Trophoblast cell (in vitro differentiated cells and primary cell): Measurements from ENCODE around the gene CENPA.

Experiments
- DNase-seq, 2 donors: peaks; one replicate each; pipeline ENCODE4 v3.0.0-alpha.2; 2016
- H2AFZ ChIP-seq: 2 replicates; pipeline ENCODE4 v1.6.1; 2013; ENCODE audit warnings: low read length, moderate library complexity, mild to moderate bottlenecking; ENCODE audit not compliant: insufficient read depth, poor library complexity
- H2AK5ac ChIP-seq: 2 replicates; pipeline ENCODE4 v1.6.1; 2013; ENCODE audit warnings: mild to moderate bottlenecking, low read length
- H2BK120ac ChIP-seq: 2 replicates; pipeline ENCODE4 v1.6.1; 2013; ENCODE audit warnings: low read length, mild to moderate bottlenecking, moderate library complexity; ENCODE audit not compliant: insufficient read depth, poor library complexity
- H2BK12ac ChIP-seq: 2 replicates; pipeline ENCODE4 v1.6.1; 2013; ENCODE audit warnings: mild to moderate bottlenecking, low read length, moderate library complexity
- H2BK5ac ChIP-seq: 2 replicates; pipeline ENCODE4 v1.6.1; 2013; ENCODE audit warnings: low read length, low read depth, moderate library complexity, mild to moderate bottlenecking; ENCODE audit not compliant: poor library complexity
- H3K14ac ChIP-seq: 2 replicates; pipeline ENCODE4 v1.6.1; 2013; ENCODE audit warnings: mild to moderate bottlenecking, low read length
- H3K18ac ChIP-seq: 2 replicates; pipeline ENCODE4 v1.6.1; 2013; ENCODE audit warnings: mild to moderate bottlenecking, low read length
- H3K23ac ChIP-seq: 2 replicates; pipeline ENCODE4 v1.6.1; 2013; ENCODE audit warnings: low read length
- H3K27ac ChIP-seq: 2 replicates; pipeline ENCODE4 v1.5.1; 2013; ENCODE audit warnings: low read depth, mild to moderate bottlenecking, inconsistent platforms, low read length, moderate library complexity
- H3K27me3 ChIP-seq: 2 replicates; pipeline ENCODE4 v1.6.1; 2013; ENCODE audit warnings: inconsistent platforms, mild to moderate bottlenecking, low read length, moderate library complexity; ENCODE audit not compliant: insufficient read depth
- H3K36me3 ChIP-seq, 2 experiments: 1 replicate in 1 of 2; 2 replicates in 1 of 2; pipeline ENCODE4 v1.6.1; 2013; ENCODE audit warnings: low read length in 2 of 2, mild to moderate bottlenecking in 2 of 2, moderate library complexity in 1 of 2; ENCODE audit not compliant: insufficient read depth in 2 of 2, control insufficient read depth in 1 of 2
- H3K4ac ChIP-seq: 2 replicates; pipeline ENCODE4 v1.6.1; 2013; ENCODE audit warnings: low read depth, mild to moderate bottlenecking, low read length, moderate library complexity
- H3K4me1 ChIP-seq, 2 experiments: 1 replicate in 1 of 2; 2 replicates in 1 of 2; pipeline ENCODE4 v1.6.1; 2013; ENCODE audit warnings: low read length in 2 of 2, mild to moderate bottlenecking in 2 of 2, moderate library complexity in 1 of 2; ENCODE audit not compliant: insufficient read depth in 2 of 2, control insufficient read depth in 1 of 2
- H3K4me2 ChIP-seq: 2 replicates; pipeline ENCODE4 v1.6.1; 2013; ENCODE audit warnings: inconsistent platforms, mild to moderate bottlenecking, low read length, moderate library complexity
- H3K4me3 ChIP-seq: 2 replicates; pipeline ENCODE4 v1.5.1; 2013; ENCODE audit warnings: mild to moderate bottlenecking, low read depth, low read length, inconsistent platforms
- H3K79me1 ChIP-seq: one replicate; pipeline ENCODE4 v1.6.1; 2013; ENCODE audit warnings: low read length
- H3K79me2 ChIP-seq: 2 replicates; pipeline ENCODE4 v1.6.1; 2013; ENCODE audit warnings: low read length, mild to moderate bottlenecking; ENCODE audit not compliant: control insufficient read depth, insufficient read depth, poor library complexity
- H3K9ac ChIP-seq: 2 replicates; pipeline ENCODE4 v1.6.1; 2013; ENCODE audit warnings: mild to moderate bottlenecking, low read length
- H3K9me3 ChIP-seq: 2 replicates; pipeline ENCODE4 v1.6.1; 2013; ENCODE audit warnings: low read depth, mild to moderate bottlenecking, control low read depth, inconsistent platforms, low read length; ENCODE audit not compliant: insufficient read depth
- H4K12ac ChIP-seq: 2 replicates; pipeline ENCODE4 v1.6.1; 2013; ENCODE audit warnings: low read depth, mild to moderate bottlenecking, low read length, moderate library complexity
- H4K8ac ChIP-seq: 2 replicates; pipeline ENCODE4 v1.6.1; 2013; ENCODE audit warnings: low read depth, mild to moderate bottlenecking, low read length, moderate library complexity
- H4K91ac ChIP-seq: one replicate; pipeline ENCODE4 v1.6.1; 2013; ENCODE audit warnings: low read depth, mild to moderate bottlenecking, low read length, moderate library complexity
- whole genome bisulfite sequencing: extraction: QIAGEN DNeasy Blood & Tissue Kit; methylation state at CpG from one replicate; pipeline ENCODE4 v1.1.7; 2013; ENCODE audit warnings: missing lambda C conversion rate; ENCODE audit not compliant: insufficient read length, insufficient coverage; ENCODE audit errors: extremely low coverage; 5-methylcytosine and 5-hydroxymethylcytosine counted together

The CENPA gene

DNA sequence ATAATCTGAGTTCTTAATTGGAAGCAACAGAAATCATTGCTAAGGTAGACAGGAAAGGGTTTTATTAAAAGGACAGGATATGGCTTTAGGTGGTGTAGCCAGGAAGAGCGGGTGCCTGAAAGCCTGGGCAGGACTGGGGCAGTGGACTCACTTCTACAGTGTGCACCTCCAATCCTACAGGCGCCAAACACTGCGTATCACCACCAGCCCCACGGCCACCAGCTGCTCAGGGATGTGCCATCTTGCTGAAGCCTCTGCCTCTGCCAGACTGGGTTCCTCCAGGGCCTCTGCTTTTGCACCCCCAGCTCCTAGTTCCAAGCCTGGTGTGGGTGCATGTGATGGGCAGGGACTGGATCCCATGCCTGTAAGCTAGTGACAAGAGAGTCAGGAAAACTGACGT, 32.4 kb downstream of the CENPA start:
- Histone ChIP-seq H4K12ac (no peak overlapping the region), H3K23ac (no peak overlapping the region), H3K27me3 (no peaks in the 10 kb centered on the region), H3K4me1 (no peaks in the 10 kb centered on the region), H3K18ac (no peak overlapping the region), H4K8ac (no peak overlapping the region), H2BK12ac (no peak overlapping the region), H3K4me3 (no peak overlapping the region), H2AFZ (no peak overlapping the region), H3K4ac (no peak overlapping the region), H3K9me3 (peaks cover 3% of the 10 kb centered on the region), H3K4me2 (no peak overlapping the region), H2BK5ac (no peak overlapping the region), H3K79me1 (no peaks in the 10 kb centered on the region), H2BK120ac (no peak overlapping the region), H3K14ac (no peak overlapping the region), H3K36me3 (no peaks in the 10 kb centered on the region), H3K79me2 (no peaks in the 10 kb centered on the region), H4K91ac (no peak overlapping the region), H3K27ac (no peak overlapping the region), H3K9ac (no peak overlapping the region), H2AK5ac (no peak overlapping the region)
- no peak for DNase-seq
- no CpG with 5 or more reads among the region's 5 CpGs for WGBS

- Histone ChIP-seq H3K79me1 (no peaks in the 10 kb centered on the region), H4K91ac (no peak overlapping the region), H3K4me1 (no peaks in the 10 kb centered on the region), H4K8ac (no peak overlapping the region), H3K9me3 (peaks cover 3% of the 10 kb centered on the region), H2BK120ac (no peak overlapping the region), H2AFZ (no peak overlapping the region), H3K4me2 (no peak overlapping the region), H3K27me3 (no peaks in the 10 kb centered on the region), H3K27ac (no peak overlapping the region), H3K79me2 (no peaks in the 10 kb centered on the region), H3K4me3 (no peak overlapping the region), H3K4ac (no peak overlapping the region), H2BK12ac (no peak overlapping the region), H3K14ac (no peak overlapping the region), H3K23ac (no peak overlapping the region), H2BK5ac (no peak overlapping the region), H4K12ac (no peak overlapping the region), H3K18ac (no peak overlapping the region), H3K9ac (no peak overlapping the region), H3K36me3 (no peaks in the 10 kb centered on the region), H2AK5ac (no peak overlapping the region)
- DNase-seq = no peak
- WGBS = no CpG with 5 or more reads among the region's 6 CpGs
Measured at GRCh38 chr2:26818972-26819371, 33.1 kb downstream of the CENPA start.

GRCh38 chr2:26820932-26821331, 35.1 kb downstream of the CENPA start:
- Histone ChIP-seq H3K9me3 (no peaks in the 10 kb centered on the region), H3K4ac (no peak overlapping the region), H3K4me1 (no peaks in the 10 kb centered on the region), H3K27ac (no peak overlapping the region), H4K91ac (no peak overlapping the region), H2AFZ (no peak overlapping the region), H3K79me1 (no peaks in the 10 kb centered on the region), H4K8ac (no peak overlapping the region), H2AK5ac (no peak overlapping the region), H3K79me2 (no peaks in the 10 kb centered on the region), H3K4me3 (no peak overlapping the region), H3K27me3 (no peaks in the 10 kb centered on the region), H3K9ac (no peak overlapping the region), H2BK12ac (no peak overlapping the region), H4K12ac (no peak overlapping the region), H2BK5ac (no peak overlapping the region), H3K36me3 (no peaks in the 10 kb centered on the region), H3K18ac (no peak overlapping the region), H3K23ac (no peak overlapping the region), H3K14ac (no peak overlapping the region), H2BK120ac (no peak overlapping the region), H3K4me2 (no peak overlapping the region)
- WGBS = no CpG with 5 or more reads among the region's 7 CpGs
- DNase-seq = no peak

- Histone ChIP-seq H3K23ac (no peak overlapping the region), H2AFZ (no peak overlapping the region), H3K9me3 (no peaks in the 10 kb centered on the region), H2AK5ac (no peak overlapping the region), H3K79me2 (no peaks in the 10 kb centered on the region), H3K4me3 (no peak overlapping the region), H4K8ac (no peak overlapping the region), H4K12ac (no peak overlapping the region), H3K4me2 (no peak overlapping the region), H3K36me3 (no peaks in the 10 kb centered on the region), H3K9ac (no peak overlapping the region), H3K27me3 (no peaks in the 10 kb centered on the region), H3K14ac (no peak overlapping the region), H2BK120ac (no peak overlapping the region), H3K4me1 (no peaks in the 10 kb centered on the region), H3K27ac (no peak overlapping the region), H2BK5ac (no peak overlapping the region), H4K91ac (no peak overlapping the region), H3K79me1 (no peaks in the 10 kb centered on the region), H3K18ac (no peak overlapping the region), H3K4ac (no peak overlapping the region), H2BK12ac (no peak overlapping the region)
- no CpG with 5 or more reads among the region's 6 CpGs for WGBS
- DNase-seq = no peak
Measured at GRCh38 chr2:26822877-26823276, 37.0 kb downstream of the CENPA start.
